GM18909 (cell line): Measurements from ENCODE around the gene DGKD.

Experiments
- ATAC-seq: cut with Tn5 transposase; IDR thresholded peaks from one replicate; pipeline ENCODE4 v1.9.1; 2021; ENCODE audit warnings: mild to moderate bottlenecking; ENCODE audit not compliant: unreplicated experiment, poor library complexity

DGKD gene

DNA sequence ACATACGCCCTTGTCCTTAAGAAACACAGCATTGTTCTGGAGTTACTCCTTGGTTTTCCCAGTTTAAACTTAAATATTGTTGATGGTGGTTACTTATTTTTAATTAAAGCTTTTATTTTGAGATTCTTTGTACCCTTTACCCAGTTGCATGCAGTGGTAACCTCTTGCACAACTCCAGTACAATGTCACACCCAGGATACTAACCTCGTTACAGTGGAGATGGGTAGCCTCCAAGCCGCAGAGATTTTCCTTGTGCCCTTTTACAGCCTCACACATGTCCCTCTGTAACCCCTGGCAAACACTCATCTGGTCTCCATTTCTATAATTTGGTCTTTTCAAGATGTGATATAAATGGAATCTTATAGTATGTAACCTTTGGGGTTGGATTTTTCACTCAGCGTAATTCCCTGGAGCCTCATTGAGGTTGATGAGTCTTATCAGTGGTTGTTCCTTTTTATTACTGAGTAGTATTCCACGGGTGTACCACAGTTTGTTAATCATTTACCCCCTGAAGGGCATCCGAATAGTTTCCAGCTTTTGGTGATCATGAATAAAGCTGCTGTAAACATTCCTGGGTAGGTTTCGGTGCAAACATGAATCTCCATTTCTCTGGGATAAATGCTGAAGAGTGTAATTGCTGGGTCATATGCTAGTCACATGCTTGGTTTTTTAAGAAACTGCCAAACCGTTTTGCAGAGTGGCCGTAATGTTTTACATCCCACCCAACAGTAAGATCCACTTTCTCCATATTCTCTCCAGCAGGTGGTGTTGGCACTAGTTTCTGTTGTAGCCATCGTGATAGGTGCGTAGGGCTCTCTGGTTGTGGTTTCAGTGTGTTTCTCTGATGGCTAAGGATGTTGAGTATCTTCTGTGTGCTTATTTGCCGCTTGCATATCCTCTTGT, 68.6 kb downstream of the DGKD start:
- ATAC-seq, result no peak

DNA sequence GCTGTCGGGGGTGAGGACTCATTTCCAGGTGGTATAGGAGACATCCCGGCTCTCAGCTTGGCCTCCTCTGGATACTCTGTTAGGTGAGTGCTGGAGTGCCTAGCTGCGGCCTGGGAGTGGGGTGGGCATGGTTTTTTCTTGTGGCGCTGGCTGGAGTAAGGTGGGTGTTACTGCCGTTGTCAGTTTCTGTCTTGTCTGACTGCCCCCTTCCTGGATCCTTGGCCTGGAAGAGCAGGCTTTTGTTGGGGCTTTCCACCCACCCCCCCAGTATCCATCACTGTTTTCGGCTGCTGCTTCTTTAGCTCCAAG, 69.2 kb downstream of the DGKD start:
- no peak for ATAC-seq

DNA sequence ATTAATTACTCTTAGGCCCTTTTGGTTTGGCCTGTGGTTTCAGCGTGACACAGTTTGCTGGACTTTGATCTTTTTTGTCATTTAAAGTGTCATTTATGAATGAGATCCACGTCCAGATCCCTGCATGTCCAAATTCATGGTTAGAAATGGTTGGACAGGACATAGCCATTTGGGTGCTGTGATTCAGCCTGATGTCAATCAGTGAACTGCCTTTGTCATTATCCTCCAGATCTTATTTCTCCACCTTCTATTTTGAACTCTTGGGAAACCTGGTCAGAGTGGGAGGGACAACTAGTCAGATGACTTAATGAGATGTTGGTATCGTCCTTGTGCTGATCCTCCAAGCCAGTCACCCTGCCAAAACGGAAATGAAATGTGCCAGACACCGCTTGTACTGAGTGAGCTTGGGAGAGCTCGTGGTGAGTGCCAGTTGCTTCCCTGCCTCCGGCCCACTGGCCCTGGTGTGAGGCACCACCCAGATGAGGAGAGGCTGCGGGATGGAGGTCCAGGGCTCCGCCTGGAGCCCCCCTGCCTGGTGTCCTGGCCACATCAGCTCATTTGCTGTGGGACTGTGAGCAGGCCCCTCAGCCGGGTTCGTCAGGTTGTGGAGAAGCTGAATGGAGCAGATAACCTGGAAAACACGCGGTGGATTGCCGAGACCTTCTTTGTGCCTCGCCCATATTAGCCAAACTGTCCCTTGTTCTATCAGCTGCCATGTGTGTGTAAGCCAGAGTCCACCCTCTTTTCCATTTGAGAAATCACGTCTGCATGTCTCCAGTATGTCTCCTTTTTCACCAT, 70.1 kb downstream of the DGKD start:
- no peak for ATAC-seq

DNA sequence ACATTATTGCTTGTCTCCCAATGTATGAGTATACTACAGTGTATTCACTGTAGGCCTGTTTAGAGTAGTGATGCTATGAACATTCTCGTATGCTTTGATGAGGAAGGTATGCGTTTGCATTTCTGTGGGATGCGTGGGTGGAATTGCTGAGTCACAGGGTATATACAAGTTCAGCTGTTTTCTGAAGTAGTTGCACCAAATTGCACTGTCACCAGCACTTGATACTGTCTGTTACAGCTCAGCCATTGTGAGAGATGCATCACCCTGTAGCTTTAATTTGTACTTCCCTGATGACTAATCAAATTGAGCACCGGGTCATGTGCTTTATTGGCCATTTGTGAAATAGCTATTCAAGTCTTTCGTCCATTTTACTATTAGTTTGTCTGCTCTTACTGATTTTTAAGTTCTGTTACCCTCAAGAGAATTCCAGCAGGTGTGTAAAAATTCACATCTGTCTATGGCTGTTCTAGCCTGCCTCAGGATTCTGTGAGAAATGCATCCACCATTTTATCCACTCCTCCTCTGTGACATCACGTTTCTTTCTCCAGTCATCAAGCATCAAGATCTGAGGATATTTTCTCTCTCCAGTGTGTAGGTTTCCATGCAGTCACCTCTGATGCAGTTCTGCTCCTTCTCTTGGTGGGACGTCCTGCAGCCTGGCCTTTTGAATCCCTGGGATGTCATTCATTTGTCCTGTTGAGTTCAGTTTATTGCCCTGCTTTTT, 72.5 kb downstream of the DGKD start:
- ATAC-seq, result no peak

DNA sequence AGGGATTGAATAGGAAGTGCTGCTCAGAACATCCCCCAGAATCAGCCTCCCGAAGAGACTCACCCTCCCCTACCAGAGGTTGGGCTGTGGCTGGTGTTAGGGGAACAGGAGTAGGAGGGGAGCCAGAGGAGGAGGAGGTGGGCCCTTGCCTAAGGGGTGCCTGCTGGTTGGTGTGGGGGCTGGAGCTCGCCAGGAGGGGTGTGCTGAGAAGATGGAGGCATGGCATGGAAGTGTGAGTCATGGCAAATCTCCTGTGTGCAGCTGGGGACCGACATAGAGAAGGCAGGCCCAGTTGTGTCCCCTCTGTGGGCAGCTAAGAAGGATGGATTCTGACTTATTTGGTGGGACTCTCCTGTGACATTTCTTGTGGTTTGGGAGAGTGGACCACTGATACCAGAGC, 73.7 kb downstream of the DGKD start:
- ATAC-seq, result no peak

DNA sequence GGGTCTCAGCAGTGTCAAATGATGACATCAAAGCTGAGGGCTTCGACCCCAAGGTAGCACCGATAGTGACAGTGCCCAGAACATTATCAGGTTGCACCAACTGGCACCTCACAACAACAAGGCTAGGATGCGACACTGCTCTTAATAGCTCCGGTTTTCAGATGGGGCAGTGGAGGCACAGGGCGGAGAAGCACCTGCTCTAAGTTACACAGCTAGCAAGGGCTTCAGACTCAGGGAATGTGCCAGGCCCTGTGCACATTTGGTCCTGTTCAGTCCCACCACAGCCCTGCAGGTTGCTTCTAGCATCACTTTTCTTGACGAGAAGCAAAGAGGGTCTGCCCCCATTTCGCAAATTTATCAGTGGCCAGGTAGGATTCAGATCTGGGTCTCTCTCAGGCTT, 74.1 kb downstream of the DGKD start:
- no peak for ATAC-seq

DNA sequence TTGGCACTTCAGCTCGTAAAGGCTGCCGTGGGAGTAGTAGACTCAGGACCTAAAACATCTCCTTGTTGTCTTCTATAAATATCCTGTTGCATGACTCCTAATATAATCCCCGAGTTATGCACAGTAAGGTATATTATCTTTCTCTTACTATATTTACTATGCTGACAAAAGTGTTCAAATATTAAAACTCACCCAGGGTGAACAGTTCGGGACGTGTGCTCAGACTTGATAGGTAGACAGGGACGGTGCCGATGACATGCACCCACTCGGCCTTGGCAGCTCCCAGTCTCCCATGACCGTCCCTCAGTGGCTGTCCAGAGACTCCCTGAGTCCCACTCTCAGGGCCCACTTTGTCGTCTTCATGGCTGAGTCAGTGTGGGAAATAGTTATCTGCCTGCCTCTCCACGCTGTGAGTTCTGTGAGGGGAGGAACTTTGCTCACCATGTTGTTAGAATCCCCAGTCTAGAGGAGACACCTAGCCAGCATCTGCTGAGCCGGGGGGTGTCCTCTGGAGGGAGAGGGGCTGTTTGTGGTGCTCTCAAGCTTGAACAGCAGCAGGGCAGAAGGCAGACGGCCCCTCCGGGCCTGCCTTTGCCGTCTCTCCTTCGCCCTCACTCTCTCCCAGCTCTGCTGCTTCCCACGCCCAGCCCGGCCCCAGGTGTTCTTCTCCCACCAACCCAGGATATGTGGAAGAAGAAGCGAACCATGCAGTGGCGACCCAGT, 75.0 kb downstream of the DGKD start:
- no peak for ATAC-seq

DNA sequence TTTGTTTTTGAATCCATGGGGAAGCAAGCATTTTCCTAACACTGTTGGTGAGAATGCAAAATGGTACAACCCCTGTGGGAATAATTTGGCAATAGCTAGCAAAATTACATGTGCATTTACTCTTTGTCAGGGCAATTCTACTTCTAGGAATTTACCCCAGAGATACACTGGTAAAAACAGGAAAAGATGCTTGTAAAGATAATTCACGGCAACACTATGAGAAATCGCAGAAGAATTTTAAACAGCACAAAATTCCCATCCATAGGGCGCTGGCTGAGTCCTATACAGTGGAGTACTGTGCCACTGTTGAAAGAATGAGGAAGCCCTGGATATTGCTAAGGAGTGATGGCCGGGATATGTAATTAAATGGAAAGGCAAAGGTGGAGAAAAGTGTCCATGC, 75.8 kb downstream of the DGKD start:
- ATAC-seq, result no peak

DNA sequence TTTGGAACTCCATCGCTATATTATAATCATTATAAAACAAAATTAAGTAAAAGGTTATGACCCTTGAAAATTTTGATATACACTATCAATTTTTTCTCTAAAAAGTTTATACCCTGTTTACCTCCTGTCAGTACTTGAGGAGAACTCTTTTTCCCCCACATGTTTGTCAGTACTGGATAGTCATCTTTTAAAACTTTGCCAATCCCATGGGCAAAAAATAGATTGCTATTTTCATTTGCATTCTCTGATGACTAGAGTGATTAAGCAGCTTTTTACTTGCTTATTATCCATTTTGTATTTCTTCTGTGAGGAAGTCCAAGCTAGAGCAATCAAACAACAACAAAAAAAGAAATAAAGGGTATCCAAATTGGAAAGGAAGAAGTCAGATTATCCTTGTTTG, 76.4 kb downstream of the DGKD start:
- ATAC-seq, result no peak

DNA sequence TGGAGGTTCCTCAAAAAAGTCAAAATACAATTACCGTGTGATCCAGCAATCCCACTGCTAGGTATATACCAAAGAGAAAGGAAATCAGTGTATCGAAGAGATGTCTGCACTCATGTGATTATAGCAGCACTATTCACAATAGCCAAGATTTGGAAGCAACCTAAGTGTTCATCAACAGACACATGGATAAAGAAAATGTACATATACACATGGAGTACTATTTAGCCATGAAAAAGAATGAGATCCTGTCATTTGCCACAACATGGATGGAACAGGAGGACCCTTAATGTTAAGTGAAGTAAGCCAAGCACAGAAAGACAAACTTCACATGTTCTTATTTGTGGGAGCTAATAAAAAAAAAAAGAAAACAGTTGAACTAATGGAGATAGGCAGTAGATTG, 78.7 kb downstream of the DGKD start:
- ATAC-seq, result no peak

DNA sequence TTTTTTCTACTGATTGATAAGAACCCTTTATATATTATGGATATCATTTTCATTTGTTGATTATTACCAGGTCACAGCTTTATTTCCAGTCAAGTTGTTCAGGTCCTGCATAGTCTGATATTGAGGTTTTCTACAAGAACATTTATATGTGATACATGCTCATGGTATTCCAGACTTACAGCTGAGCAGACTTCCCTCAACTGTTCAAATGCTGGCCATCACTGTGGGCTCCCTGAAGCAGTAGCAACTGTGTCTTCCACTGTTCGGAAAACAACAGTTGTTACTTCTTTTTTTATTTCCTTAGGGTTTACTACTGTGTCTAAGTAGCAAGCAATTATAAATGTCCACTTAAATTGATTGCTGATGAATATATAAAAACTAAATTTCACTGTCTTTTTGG, 79.5 kb downstream of the DGKD start:
- ATAC-seq, result no peak

DNA sequence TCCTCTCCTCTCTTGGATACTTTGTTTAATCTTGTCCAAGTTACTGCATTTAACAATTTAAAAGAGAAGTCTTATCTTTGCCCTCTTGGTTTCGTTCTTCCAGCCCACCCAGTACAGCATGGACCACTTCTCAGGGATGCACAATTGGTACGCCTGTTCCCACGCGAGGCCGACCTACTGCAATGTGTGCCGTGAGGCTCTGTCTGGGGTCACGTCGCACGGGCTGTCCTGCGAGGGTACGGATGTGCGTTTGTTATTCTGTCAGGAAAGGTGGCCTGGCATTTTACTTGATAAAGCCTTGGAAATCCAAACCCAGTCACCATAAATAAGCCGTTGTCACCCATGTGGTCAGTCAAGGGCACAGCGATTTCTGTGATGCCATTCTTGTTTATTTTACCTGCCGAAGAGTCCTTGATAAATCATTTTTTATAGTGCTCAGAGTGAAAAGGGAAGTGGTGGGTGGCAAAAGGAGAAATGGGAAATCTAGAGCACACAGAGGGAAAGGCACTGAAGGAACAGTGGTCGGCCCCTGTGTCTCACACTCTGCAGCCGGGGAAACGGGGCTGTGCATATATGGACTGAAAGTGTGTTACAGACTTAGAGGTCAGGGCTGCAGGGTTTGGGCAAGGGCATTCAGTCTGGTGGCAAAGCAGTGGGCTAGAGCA, 80.5 kb downstream of the DGKD start:
- ATAC-seq, result no peak

DNA sequence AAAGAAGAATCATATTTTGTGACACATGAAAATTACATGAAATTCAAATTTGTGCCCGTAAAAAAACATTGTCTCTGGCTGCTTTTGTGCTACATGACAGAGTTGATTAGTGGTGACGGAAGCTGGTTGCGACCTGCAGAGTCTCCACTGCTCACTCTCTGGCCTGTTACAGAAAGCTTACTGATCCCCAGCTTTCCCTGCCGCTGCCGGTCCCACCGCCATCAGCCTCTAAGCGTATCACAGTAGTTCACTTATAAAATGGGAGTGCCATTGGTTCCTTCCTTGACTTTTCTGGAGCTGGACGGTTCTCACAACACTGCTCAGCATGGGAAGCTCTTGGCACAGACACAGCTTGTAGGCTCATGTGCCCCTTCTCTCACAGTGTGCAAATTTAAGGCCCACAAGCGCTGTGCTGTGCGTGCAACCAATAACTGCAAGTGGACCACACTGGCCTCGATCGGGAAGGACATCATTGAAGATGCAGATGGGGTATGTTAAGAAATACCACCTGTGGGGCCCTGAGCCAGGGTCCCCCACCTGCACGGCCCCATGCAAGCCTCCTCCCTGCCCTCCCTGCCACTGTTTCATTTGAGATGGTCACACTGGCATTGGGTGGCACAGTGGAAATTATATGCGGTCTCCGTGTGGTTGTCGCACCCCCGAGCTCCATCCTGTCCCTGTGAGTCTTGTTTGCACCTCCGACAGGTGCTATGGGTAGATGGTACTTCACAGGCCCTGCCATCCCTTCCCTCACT, 81.3 kb downstream of the DGKD start:
- ATAC-seq, result no peak

DNA sequence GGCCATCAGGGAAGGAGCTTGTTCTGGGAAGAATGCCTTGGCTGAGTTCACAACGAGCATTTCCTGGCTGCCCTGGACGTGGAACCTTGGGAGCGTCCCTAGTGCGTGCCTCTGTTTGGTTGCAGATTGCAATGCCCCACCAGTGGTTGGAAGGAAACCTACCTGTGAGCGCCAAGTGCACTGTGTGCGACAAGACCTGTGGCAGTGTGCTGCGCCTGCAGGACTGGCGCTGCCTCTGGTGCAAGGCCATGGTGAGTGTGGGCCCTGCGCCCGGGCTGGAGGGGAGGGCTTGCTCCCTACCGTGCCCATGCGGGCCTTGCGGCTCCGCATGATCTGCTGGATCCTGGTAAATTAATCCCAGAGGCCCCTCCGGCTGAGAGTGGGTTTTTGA, 81.9 kb downstream of the DGKD start:
- no peak for ATAC-seq

DNA sequence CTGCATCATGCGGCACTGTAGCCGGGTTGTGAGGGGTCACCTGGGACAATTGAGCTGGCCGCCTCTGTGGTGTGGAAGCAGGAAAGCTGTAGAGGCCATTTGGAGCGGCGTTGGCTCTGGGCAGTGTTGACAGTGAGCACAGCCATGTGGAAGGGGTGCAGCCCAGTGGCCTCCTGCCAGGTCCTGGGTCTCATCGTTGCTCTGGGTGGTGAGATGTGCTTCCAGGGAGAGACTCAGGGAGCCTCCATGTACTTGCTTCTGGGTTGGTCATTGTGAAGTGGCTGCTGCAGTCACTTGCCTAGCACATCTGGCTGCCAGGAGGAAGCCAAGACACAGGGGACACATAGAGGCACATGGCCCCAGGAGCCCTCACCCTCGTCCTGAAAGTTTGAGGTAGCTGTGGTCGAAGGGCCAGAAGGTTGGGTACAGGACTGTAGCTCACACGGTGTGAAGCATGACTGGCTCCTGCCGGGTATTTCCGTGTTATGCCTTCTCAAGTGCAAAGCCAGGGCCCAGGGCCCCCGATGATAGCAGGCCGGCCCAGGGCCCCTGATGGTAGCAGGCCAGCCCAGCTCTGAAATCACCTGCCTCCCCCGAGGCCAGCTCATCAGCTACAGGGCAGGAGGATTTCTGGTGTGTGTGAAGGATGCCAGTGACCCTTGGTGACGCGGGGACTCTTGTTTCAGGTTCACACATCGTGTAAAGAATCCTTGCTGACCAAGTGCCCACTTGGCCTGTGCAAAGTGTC, 82.6 kb downstream of the DGKD start:
- no peak for ATAC-seq

DNA sequence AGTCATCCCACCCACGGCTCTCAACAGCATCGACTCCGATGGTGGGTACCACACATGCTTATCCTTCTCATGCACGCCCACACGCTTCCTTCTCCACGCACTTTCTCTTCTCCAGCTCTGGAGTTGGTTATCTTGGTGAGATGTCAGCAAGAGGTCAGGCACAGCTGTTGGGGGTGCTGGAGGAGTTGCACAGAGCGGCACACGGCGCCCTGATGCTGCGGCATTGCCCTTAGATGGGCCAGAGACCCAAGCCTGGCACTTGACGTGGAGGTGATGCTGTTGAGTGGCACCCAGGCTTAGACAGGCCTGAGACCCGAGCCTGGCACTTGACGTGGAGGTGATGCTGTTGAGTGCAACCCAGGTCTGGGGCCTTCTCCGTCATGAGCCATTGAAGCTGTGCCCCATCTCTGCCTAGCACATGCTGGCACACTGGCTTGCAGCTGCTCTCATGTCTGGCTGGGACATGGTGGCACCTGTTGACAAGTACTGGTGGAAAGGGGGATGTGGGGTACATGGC, 83.2 kb downstream of the DGKD start:
- no peak for ATAC-seq

DNA sequence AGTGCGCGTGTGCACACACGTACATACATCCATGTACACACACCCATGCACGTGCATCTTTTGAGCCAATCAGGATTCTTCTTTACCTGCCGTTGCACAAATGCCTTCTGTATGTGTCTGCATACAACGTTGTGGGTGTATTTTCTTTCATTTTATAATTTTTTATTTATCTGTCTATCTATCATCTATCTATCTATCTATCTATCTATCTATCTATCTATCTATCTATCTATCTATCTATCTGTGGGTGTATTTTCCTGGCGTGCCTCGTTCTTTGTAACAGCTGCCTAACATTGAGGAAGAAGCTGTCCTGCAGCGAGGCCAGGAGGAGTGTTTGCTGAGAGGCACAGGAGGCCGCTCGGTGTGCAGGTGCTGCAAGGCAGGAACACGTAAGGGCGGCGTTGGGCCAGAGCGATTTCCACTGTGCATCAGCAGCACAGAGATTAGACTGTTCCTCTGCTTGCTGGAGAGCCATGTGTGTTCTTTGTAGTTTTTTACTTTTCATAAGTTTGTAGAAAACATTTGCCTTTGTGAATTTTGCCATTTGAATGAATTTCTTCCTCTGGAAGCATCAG, 84.4 kb downstream of the DGKD start:
- no peak for ATAC-seq

DNA sequence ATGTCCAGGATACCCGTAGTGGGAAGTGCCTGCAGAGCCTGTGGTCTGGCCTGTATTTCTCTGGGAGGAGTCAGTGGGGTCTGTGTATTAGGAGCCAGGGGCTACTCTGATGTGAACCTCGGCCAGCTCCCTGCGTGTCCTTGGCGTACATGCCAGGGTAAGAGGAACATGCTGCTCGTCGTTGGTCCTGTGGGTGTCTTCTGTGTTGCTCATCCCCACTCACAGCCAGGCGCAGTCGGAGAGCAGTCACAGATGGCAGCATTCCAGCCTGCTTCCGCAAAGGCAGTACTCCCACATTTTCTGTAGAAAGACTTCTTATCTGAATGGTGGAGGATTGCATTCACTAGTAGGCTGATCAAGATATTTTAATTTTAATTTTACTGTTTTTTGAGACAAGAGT, 84.9 kb downstream of the DGKD start:
- ATAC-seq, result no peak
